ENCODE results near the gene P2RY2. TPM values are rescaled to one million over a fixed set of nuclear protein-coding genes. Genes with fewer than 3 reads are reported as not detected.
A peak's percentile ranks its signal among the peaks of the same experiment; 100 is the strongest.

Gene P2RY2
- total RNA-seq, 2 experiments from 2014 or later = not detected

- H3K9me3 ChIP-seq (ENCODE audit: low read length) = no peaks in the 10 kb centered on the region
- CTCF ChIA-PET (ENCODE audit: unreplicated experiment) = interaction anchor here (0.6 kb wide), 1 partner anchor 448 kb away, joined by 3 read pairs; no protein-coding TSS in a partner anchor
- POLR2A ChIA-PET = interaction anchor here (0.6 kb wide), 1 partner anchor 16 kb away, joined by 3 read pairs; no protein-coding TSS in a partner anchor
- H4K20me1 ChIP-seq (ENCODE audit: insufficient read depth, low read length) = no peaks in the 10 kb centered on the region
- peak overlapping the region; percentile 14 for H3K4me2 ChIP-seq (ENCODE audit: low read length)
- intact Hi-C loops (cut with micrococcal nuclease; ENCODE audit: unreplicated experiment) = no loop called here
- no peaks in the 10 kb centered on the region for H3K36me3 ChIP-seq (ENCODE audit: insufficient read depth, low read length)
- DNase-seq (ENCODE audit: low spot score) = no peak
- no peaks in the 10 kb centered on the region for H3K9me2 ChIP-seq (ENCODE audit: insufficient read depth, low read length)
- peak overlapping the region; percentile 1; the same call in 1 of the 2 replicates for H2AFZ ChIP-seq (ENCODE audit: low read length)
- H3K4me3 ChIP-seq (ENCODE audit: low read depth, low read length, poor library complexity, severe bottlenecking) = no peak overlapping the region
- no peak for TF ChIP-seq EZH2phosphoT487 (IDR thresholded peaks at IDR 0.05; ENCODE audit: borderline replicate concordance, low read depth, low read length)
- TF ChIP-seq CTCF (conservative IDR thresholded peaks at IDR 0.05; ENCODE audit: low read length) = no peak
- H3K4me1 ChIP-seq (ENCODE audit: insufficient read depth, low read length, poor library complexity, severe bottlenecking) = peaks cover 78% of the 10 kb centered on the region
- no peaks in the 10 kb centered on the region for H3K79me2 ChIP-seq (ENCODE audit: insufficient read depth, low read depth, low read length)
- BruUV-seq (replicated peaks) = no TSS peak
- peak overlapping the region; percentile 2 for H3K27ac ChIP-seq (ENCODE audit: low read depth, low read length, poor library complexity, severe bottlenecking)
Measured at GRCh38 chr11:73172992-73173656, 45.0 kb upstream of the P2RY2 start.

- no peaks in the 10 kb centered on the region for H4K20me1 ChIP-seq (ENCODE audit: insufficient read depth, low read length)
- intact Hi-C loops (cut with micrococcal nuclease; ENCODE audit: unreplicated experiment) = no loop called here
- no peaks in the 10 kb centered on the region for H3K9me2 ChIP-seq (ENCODE audit: insufficient read depth, low read length)
- H3K36me3 ChIP-seq (ENCODE audit: insufficient read depth, low read length) = no peaks in the 10 kb centered on the region
- POLR2A ChIA-PET = no interaction called here
- H3K9me3 ChIP-seq (ENCODE audit: low read length) = no peaks in the 10 kb centered on the region
- no peaks in the 10 kb centered on the region for H3K79me2 ChIP-seq (ENCODE audit: insufficient read depth, low read depth, low read length)
- no peak overlapping the region for H3K4me3 ChIP-seq (ENCODE audit: low read depth, low read length, poor library complexity, severe bottlenecking)
- peaks cover 83% of the 10 kb centered on the region for H3K4me1 ChIP-seq (ENCODE audit: insufficient read depth, low read length, poor library complexity, severe bottlenecking)
- CTCF ChIA-PET (ENCODE audit: unreplicated experiment) = no interaction called here
- TF ChIP-seq CTCF (conservative IDR thresholded peaks at IDR 0.05; ENCODE audit: low read length) (no peak), EZH2phosphoT487 (IDR thresholded peaks at IDR 0.05; ENCODE audit: borderline replicate concordance, low read depth, low read length) (no peak)
- no peak overlapping the region for H3K4me2 ChIP-seq (ENCODE audit: low read length)
- no peak overlapping the region for H3K27ac ChIP-seq (ENCODE audit: low read depth, low read length, poor library complexity, severe bottlenecking)
- no peak for DNase-seq (ENCODE audit: low spot score)
- H2AFZ ChIP-seq (ENCODE audit: low read length) = no peak overlapping the region
- BruUV-seq (replicated peaks) = no TSS peak
Measured at GRCh38 chr11:73173755-73174494, 44.2 kb upstream of the P2RY2 start.

GRCh38 chr11:73174495-73174791 is 43.6 kb upstream of the P2RY2 start:
- no TSS peak for BruUV-seq (replicated peaks)
- H3K9me3 ChIP-seq (ENCODE audit: low read length) = no peaks in the 10 kb centered on the region
- H2AFZ ChIP-seq (ENCODE audit: low read length) = no peak overlapping the region
- no peaks in the 10 kb centered on the region for H3K36me3 ChIP-seq (ENCODE audit: insufficient read depth, low read length)
- peaks cover 77% of the 10 kb centered on the region for H3K4me1 ChIP-seq (ENCODE audit: insufficient read depth, low read length, poor library complexity, severe bottlenecking)
- TF ChIP-seq CTCF (conservative IDR thresholded peaks at IDR 0.05; ENCODE audit: low read length) (no peak), EZH2phosphoT487 (IDR thresholded peaks at IDR 0.05; ENCODE audit: borderline replicate concordance, low read depth, low read length) (no peak)
- H3K4me2 ChIP-seq (ENCODE audit: low read length) = no peak overlapping the region
- no peaks in the 10 kb centered on the region for H3K79me2 ChIP-seq (ENCODE audit: insufficient read depth, low read depth, low read length)
- no peak overlapping the region for H3K27ac ChIP-seq (ENCODE audit: low read depth, low read length, poor library complexity, severe bottlenecking)
- DNase-seq (ENCODE audit: low spot score) = no peak
- intact Hi-C loops (cut with micrococcal nuclease; ENCODE audit: unreplicated experiment) = no loop called here
- H3K9me2 ChIP-seq (ENCODE audit: insufficient read depth, low read length) = no peaks in the 10 kb centered on the region
- H4K20me1 ChIP-seq (ENCODE audit: insufficient read depth, low read length) = no peaks in the 10 kb centered on the region
- ChIA-PET CTCF (ENCODE audit: unreplicated experiment) (no interaction called here), POLR2A (no interaction called here)
- H3K4me3 ChIP-seq (ENCODE audit: low read depth, low read length, poor library complexity, severe bottlenecking) = no peak overlapping the region

Data from OCI-LY7 (cell line).